ENCODE data around the gene OTOF. TPM values are rescaled to one million over a fixed set of nuclear protein-coding genes. Genes with fewer than 3 reads are reported as not detected.

Gene OTOF
- not detected in 2 replicates for total RNA-seq

DNA sequence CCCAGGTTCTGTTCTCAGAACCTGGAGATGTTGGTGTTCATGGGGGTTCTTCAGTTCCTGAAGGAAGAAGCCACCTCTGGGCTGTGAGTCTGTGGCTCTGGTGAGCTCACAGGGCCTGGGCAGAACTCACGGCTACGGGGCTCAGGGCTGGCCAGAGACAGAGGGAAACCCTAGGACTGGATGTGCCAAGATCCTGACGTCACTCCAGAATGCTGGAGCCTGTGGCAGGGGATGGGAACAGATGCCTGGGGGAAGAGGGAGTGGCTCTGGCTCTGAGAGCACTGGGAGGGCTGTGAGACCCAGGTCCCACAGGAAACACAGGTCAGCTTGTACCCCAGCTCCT is at the start of gene OTOF:
TSS of gene OTOF (minus strand) at position 214 of the 343 bp plus-strand sequence.
- Mint-ChIP-seq H3K27ac (no peak within 1 kb of the TSS), H3K4me3 (no peak within 1 kb of the TSS), H3K9me3 (no peaks in the 10 kb centered on the region), H3K4me1 (no peaks in the 10 kb centered on the region), H3K36me3 (ENCODE audit: low read depth) (no peaks in the 10 kb centered on the region), H3K27me3 (no peaks in the 10 kb centered on the region)
- CTCF ChIA-PET: no interaction called here
- ATAC-seq (ENCODE audit: low read depth) (no peak), DNase-seq (no peak)
- intact Hi-C loops (cut with micrococcal nuclease): no loop called here
- POLR2A ChIA-PET: no interaction called here
- TF ChIP-seq, protein P1, sequence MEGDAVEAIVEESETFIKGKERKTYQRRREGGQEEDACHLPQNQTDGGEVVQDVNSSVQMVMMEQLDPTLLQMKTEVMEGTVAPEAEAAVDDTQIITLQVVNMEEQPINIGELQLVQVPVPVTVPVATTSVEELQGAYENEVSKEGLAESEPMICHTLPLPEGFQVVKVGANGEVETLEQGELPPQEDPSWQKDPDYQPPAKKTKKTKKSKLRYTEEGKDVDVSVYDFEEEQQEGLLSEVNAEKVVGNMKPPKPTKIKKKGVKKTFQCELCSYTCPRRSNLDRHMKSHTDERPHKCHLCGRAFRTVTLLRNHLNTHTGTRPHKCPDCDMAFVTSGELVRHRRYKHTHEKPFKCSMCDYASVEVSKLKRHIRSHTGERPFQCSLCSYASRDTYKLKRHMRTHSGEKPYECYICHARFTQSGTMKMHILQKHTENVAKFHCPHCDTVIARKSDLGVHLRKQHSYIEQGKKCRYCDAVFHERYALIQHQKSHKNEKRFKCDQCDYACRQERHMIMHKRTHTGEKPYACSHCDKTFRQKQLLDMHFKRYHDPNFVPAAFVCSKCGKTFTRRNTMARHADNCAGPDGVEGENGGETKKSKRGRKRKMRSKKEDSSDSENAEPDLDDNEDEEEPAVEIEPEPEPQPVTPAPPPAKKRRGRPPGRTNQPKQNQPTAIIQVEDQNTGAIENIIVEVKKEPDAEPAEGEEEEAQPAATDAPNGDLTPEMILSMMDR (IDR thresholded peaks at IDR 0.05): no peak

DNA sequence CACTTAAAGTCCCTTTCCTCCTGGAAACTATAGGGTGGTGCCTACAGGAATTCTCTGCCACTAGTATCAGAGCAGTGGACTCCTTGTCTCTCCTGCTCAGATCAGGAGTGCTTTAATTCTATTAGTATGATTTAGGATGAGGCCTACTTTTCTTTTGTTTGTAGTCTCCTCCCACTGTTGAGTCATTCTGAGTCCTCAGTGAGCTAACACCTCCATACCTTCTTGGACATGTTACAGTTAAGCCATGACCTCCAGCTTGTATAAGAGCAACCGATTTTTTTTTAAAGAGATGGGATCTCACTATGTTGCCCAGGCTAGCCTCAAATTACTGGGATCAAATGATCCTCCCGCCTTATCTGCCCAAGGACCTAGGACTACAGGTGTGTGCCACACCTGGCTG is 48.7 kb upstream of the OTOF start:
- H3K36me3 Mint-ChIP-seq (ENCODE audit: low read depth): no peaks in the 10 kb centered on the region
- intact Hi-C loops (cut with micrococcal nuclease): no loop called here
- POLR2A ChIA-PET: no interaction called here
- CTCF ChIA-PET: no interaction called here
- H3K27me3 Mint-ChIP-seq: peaks cover 2% of the 10 kb centered on the region
- no peaks in the 10 kb centered on the region for H3K9me3 Mint-ChIP-seq
- H3K4me1 Mint-ChIP-seq: no peaks in the 10 kb centered on the region
- H3K4me3 Mint-ChIP-seq: no peak overlapping the region
- ATAC-seq (ENCODE audit: low read depth) (no peak), DNase-seq (no peak)
- no peak overlapping the region for H3K27ac Mint-ChIP-seq
- TF ChIP-seq, protein P1 (IDR thresholded peaks at IDR 0.05): no peak

DNA sequence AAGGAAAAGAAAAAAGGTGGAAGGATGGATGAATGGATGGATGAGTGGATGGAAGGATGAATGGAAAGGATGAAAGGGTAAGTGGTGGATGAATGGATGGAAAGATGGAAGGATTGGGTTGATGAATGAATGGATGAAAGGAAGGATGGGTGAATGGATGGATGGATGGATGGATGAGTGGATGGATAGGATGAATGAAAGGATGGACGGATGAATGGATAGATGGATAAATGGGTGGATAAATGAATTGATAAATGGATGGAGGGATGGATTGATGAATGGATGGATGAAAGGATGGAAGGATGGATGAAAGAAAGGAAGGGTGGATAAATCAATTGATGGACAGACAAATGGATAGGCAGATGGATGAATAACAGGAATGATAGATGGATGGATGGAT is 48.2 kb upstream of the OTOF start:
- Mint-ChIP-seq H3K27me3 (peaks cover 3% of the 10 kb centered on the region), H3K9me3 (no peaks in the 10 kb centered on the region), H3K36me3 (ENCODE audit: low read depth) (no peaks in the 10 kb centered on the region), H3K4me1 (no peaks in the 10 kb centered on the region), H3K4me3 (no peak overlapping the region), H3K27ac (no peak overlapping the region)
- DNase-seq (no peak), ATAC-seq (ENCODE audit: low read depth) (no peak)
- intact Hi-C loops (cut with micrococcal nuclease): no loop called here
- TF ChIP-seq, protein P1 (IDR thresholded peaks at IDR 0.05): no peak
- ChIA-PET POLR2A (no interaction called here), CTCF (no interaction called here)

DNA sequence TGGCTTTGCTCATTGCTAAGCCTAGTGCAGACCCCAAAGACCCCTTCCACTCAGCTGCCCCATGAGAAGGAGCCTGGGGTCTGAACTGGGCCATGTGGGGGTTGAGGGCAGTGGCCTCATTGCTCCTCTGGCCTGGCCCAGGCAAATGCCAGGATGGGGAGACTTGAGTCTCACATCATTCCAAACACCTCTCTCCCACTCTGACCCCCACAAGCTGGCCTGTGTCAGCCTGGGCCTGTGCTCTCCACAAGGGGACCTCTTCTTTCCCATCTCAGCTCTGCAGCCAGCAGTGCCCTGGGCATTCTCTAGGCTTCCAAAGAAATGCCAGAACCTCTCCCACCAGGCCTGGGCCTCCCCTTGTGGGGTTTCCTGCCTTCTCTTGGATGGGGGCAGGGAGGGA is 45.8 kb upstream of the OTOF start:
- ChIA-PET CTCF (no interaction called here), POLR2A (no interaction called here)
- ATAC-seq (ENCODE audit: low read depth): no peak
- DNase-seq: no peak
- H3K4me1 Mint-ChIP-seq: no peaks in the 10 kb centered on the region
- H3K27me3 Mint-ChIP-seq: peaks cover 14% of the 10 kb centered on the region
- no peak overlapping the region for H3K27ac Mint-ChIP-seq
- no peak overlapping the region for H3K4me3 Mint-ChIP-seq
- intact Hi-C loops (cut with micrococcal nuclease): no loop called here
- TF ChIP-seq, protein P1 (IDR thresholded peaks at IDR 0.05): no peak
- no peaks in the 10 kb centered on the region for H3K9me3 Mint-ChIP-seq
- H3K36me3 Mint-ChIP-seq (ENCODE audit: low read depth): no peaks in the 10 kb centered on the region

DNA sequence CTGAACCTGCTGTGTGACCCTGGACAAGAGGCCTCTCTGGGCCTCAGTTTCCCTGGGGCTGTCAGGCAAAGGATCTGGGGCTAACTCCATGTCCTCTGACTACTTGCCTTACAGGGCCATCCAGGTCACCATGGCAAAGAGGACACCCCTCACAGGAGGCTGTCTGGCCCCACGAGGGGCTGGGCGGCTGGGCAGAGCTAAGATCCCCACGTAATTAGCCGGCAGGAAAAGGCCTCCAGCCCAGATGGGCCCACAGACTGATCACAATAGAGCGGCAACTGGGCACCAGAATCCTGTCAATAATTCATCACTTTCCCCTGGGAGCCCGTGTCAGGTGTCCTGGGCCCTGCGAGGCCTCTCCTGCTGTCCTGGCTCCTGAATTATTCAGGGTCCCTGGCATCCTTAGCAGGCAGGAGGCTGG is 44.8 kb upstream of the OTOF start:
- Mint-ChIP-seq H3K36me3 (ENCODE audit: low read depth) (no peaks in the 10 kb centered on the region), H3K27me3 (peaks cover 14% of the 10 kb centered on the region), H3K27ac (no peak overlapping the region), H3K4me1 (no peaks in the 10 kb centered on the region), H3K9me3 (no peaks in the 10 kb centered on the region), H3K4me3 (no peak overlapping the region)
- DNase-seq (no peak), ATAC-seq (ENCODE audit: low read depth) (no peak)
- POLR2A ChIA-PET: no interaction called here
- CTCF ChIA-PET: no interaction called here
- intact Hi-C loops (cut with micrococcal nuclease): no loop called here
- TF ChIP-seq, protein P1 (IDR thresholded peaks at IDR 0.05): no peak
